GM19328 (cell line): ENCODE data around the gene STK38L.

Experiments
- ATAC-seq: cut with Tn5 transposase; IDR thresholded peaks from one replicate; pipeline ENCODE4 v1.9.1; 2021; ENCODE audit warnings: mild to moderate bottlenecking, moderate library complexity; ENCODE audit not compliant: unreplicated experiment

Gene STK38L

DNA sequence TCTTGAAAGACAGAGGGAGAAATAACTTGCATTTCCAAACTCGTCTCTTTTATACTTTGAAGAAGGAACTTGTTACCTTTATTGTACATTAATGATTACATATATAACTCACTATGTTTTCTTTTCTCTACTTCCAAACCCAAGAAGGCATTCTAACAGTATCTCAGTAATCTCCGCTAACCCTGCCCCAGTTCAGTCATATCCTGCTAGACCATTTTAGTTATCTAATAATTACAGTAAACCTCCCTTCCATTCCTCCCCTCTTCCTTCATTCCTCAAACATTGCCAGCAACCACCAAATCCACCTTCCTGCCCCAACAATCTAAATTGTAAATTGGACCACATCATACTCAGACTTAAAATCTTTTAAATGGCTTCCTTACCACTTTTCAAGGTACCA is 30.6 kb downstream of the STK38L start:
- no peak for ATAC-seq

DNA sequence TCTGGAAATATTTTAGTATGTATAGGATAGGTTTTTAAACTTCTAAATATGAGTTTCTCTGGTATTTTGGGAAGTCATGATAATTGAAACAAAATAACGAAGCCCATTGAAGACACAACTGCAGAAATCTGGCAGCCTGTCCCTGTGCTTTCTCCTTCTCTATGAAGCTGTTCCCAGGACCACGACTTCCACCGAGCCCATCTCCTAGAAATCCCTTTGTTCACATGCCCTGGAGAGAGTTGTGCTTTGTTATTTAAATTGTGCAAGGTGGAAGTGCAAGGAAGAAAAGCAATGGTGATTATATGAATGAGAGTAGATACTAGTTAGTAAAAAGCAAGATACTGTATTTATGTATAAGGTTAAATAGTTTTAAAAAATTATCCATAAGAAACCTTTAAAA is 32.2 kb downstream of the STK38L start:
- ATAC-seq, result no peak

DNA sequence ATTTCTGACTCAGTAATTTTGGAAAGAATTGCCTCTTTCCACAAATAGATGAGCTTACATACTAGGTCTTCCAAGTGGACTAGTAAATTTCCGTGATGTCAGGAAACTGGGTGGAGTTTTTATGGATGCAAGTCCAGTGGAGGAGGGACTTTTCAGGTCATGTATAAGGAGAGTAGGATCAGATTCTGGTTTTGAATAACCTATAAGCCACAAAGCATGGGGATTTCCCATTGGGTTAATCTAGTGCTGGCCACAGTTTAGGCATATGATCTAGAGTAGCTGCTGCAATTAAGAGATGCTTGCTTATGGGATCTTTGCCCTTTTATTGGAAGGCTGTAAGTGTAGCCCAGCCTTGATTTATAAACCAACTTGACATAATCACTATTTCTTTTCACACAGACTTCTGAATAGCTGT is 33.8 kb downstream of the STK38L start:
- ATAC-seq, result peak; percentile 69

DNA sequence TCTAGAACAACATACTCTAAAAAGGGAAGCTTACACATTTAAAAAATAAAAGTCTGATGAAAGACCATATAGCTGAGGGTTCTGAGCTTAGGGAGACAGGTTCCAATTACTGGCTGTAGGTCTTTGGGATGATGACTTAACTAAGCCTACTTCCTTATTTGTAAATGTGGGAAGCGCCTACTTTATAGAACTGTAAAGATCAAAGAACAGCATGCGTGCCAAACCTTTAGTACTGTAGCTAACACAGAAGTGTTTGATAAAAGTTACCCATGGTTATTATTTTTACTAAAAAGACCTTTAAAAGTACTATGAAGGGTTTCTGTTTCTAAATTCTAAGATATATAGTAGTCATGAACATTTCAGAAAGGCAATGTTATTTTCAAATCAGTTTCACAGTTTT is 35.7 kb downstream of the STK38L start:
- ATAC-seq, result no peak

DNA sequence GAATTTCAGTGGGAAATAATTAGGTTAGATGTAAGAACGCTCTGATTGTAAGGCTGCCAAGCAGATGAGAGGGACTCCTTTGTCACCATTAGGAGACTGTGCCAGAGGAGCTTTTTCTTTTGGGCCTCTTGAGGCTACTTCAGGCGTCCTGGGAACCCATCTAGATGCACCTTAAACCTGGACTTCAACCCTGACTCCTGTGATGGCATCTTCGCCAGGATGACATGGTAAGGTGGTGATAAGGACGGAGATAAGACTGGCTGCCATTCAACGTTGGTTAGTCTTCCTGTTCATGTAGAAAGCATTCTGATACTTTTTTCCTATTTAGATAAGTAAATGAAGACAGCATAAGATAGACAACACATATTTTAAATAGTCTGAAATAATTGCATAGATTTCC is 36.3 kb downstream of the STK38L start:
- no peak for ATAC-seq

DNA sequence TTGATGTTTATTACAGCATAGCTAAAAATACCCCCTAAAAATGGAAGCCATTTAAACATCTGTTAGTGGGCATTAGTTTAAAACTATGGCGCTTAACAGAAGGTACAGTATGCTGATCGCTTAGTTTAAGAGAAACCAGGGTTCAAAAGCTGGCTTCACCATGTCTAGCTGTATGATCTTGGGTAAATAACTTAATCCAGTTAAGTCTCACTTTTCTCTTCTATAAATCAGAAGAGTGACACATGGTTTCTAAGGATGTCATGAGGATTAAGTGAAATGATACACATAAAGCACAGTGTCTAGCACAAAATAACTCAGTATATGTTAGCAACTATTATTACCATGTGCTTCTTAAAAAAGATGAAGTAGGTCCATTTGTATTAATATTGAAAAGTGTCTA is 38.7 kb downstream of the STK38L start:
- ATAC-seq, result no peak

DNA sequence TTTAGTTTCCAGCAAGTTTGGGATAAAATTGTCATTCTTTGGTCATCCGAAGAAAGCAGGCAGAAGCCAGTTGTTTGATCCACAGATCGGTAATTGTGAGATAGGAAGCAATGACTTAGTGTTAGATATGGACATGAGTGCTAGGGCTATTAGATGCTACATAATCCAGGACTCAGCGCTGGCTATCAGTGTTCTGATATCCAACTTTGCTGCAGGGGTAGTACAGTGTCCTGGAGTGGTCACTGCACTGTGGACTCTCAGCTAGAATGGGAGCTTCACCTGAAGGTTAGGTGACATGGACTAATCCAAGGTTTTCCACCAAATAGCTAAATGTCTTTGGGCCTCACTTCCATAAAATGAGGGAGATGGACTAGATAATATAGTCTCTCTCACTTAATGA is 39.9 kb downstream of the STK38L start:
- ATAC-seq, result no peak

DNA sequence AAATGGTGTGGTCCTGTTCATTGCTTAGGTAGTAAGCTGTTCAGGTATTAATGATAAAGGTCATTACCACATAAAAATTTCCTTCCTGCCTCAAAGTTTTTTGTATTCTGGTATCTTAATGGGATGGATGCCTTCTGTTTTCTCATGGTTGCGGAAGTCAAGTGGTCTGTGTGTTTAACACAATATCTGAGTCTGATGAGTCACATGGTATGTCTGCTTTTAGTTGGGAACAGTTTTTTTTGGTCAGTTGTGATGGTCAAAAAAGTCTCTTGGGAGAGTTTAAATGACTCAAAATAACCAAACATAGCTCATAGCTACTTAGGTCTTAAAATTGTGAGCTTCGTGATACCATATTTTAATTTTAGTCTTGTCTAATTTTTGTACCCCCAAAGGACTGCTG is 40.7 kb downstream of the STK38L start:
- no peak for ATAC-seq

DNA sequence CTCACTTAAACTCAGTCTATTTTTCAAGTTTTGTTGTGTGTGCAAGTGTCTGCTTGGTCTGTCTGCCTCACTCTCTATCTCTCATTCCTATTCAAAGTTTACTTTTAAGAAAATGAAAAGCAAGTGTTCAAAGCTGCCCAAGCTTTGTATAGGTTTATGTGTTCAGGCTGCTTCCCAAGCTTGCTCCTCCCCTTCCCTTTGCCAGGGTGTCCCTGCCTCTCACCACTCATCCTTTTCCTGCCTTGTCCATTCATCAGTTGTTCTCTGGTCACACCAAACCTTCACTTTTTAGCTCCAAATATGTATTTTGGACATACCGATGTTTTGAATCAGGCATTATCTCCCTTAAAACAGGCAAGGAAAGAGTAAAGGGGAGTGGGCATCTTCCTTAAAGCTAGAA is 41.3 kb downstream of the STK38L start:
- ATAC-seq, result no peak

DNA sequence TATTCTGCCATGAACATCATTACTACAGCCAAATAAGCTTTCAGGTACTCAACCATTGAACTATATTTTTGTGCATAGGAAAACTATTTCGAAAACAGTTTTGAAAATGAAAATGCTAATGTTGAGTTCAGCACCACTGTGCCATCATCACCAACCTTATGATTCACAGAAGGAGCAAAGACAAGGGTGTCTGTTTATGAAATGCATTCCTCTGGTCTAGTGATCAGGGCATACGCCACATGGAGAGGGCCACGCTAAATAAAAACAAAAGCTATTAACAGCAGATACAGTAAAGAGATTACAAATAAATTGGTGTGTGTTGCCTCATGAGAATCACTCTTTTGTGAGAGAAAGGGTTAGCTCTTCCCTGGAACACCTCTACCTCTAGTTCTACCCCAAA is 45.3 kb downstream of the STK38L start:
- ATAC-seq, result no peak

DNA sequence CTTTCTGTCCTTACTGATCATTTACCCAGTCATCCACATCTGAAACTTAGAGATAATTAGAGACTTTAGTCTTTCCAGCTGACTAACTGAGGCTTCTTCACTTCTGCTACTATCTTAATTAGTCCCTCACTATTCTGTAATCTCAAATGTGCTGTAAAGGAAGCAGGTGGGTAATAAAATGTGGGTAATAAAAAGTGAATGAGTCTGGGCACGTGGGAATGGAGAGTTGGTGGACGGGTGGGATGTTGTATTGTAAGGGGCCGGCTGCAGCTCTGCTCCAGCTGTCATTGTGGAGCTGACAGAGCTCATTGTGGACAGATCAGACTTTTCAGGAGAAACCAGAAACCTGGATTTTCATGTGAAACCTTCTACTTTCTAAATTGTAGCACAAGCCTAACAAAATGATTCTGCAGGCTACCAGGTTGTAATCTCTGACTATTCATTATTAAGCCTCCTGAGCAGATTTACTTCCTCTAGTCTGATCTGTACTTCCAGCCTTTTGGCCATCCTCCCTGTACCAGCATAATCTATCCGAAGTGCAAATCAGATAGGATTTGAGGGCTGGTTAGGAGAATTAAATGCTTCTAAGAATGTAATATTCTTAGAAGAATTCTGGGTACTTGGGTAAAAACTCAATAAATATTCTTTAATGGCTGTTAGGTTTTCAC is 46.5 kb downstream of the STK38L start:
- ATAC-seq, result no peak

DNA sequence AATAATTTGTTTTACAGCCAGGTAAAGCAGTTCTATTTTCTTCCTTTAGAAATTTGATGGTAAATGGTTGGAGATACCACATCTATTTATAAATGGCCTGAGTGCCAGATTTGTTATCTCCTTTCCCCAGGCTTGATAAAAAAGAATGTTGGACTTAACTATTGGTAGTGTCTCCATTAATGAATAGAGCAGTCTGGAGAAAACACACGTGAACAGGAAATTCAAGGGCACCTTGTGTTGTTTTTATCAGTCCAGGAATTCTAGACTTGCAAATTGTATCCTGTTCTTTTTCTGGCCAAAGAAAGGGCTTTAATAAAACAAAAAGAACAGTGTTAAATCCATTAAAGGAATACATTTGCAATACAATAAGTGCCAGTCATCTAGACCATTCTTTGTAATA is 47.8 kb downstream of the STK38L start:
- ATAC-seq, result no peak

DNA sequence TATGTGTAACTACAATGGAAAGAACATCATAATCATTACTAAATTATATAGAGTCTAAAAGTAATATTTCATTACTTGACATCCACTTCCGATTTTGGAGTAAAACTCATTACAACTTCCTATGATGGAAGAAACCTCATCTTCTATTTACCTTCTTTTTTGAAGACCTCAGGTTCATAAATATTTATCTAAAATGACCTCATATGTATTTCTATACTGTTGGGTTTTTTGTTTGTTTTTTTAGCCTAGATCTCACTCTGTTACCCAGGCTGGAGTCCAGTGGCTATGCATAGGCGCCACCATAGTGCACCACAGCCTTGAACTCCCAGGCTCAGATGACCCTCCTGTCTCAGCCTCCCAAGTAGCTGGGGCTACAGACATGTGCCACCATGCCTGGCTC is 48.6 kb downstream of the STK38L start:
- ATAC-seq, result no peak

DNA sequence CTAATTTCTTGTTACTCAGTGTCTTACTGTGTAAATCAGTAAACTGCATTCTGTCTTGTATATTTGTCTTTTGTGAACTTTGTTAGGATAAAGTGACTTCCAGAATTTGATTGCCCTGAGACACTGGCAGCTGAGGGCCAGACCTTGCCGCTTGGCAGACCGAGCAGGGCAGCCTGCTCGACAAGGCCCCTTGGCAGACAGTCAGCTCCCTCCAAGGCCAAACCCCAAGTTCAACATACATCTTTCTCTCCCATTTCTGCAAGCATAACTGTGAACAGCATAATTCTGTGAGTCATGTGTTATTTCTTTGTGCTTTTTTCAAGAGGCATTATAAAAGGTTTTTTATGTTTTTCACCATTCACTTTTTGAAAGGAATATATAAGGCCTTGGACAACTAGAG is 49.4 kb downstream of the STK38L start:
- ATAC-seq, result no peak

DNA sequence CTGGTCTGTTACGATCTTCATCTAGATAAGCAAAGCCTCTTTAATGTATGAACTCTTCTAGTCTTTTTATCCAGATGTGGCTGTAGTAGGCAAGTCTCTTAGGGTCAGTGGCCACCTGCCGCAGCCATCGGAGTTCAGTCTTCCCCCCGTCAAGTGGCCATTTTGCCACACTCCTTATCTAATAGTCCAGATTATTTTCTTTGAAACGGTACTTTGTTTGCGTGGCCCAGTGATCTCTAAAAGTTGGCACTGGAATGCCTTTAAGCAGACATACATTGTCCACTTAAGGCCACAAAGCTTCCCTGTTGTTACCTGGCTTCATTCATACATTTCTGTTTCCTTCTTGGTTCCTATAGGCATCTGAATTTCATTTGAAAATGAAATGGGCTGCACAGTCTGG is 52.6 kb downstream of the STK38L start:
- no peak for ATAC-seq

DNA sequence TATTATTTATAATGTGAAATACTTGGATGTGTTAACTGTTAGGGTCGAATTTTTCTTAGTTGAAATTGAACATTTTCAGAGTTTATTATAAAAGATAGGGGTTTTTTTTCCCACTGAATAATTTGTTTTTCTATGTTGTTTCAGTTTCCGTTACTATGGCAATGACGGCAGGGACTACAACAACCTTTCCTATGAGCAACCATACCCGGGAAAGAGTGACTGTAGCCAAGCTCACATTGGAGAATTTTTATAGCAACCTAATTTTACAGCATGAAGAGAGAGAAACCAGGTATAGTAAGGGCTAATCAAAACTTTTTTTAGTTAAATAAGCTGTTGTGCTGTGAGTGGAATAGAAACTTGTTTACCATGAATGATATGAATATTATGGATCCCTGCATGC is 53.5 kb downstream of the STK38L start:
- no peak for ATAC-seq

DNA sequence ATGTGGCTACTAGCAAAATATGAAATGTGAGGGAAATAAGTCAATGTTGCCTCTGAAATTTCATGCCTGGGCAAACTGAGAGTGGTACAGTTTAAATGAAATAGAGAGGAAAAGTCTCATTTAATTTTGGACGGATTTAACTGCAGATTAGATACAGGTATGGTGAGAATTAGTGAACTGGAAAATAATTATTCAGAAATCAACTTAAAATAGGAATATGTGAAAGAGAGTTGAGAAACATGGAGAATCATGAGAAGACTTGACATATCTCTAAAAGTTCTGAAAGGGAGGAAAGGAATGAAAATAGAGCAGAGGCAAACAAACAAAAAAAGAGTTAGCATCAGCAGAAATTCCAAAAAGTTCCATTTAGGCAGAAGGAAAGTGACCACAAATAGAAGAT is 55.0 kb downstream of the STK38L start:
- ATAC-seq, result no peak

DNA sequence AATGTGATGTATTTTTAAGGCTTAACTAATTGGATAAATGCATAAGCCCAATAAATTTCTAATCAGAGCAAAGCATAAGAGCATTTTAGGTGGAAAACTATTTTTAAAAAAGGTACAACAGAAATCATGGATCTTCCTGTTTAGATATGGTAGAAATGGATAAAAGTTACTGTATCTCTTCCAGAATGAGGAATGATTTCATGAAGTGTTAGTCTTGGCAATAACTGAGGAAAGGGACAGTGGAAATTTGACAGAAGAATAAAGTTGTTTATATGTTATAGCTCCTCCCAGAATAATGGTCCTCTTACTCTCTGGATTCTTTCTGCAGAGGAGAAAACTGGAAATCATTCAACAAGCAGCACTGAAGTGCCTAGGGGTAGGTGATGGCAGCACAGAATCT is 56.1 kb downstream of the STK38L start:
- no peak for ATAC-seq

DNA sequence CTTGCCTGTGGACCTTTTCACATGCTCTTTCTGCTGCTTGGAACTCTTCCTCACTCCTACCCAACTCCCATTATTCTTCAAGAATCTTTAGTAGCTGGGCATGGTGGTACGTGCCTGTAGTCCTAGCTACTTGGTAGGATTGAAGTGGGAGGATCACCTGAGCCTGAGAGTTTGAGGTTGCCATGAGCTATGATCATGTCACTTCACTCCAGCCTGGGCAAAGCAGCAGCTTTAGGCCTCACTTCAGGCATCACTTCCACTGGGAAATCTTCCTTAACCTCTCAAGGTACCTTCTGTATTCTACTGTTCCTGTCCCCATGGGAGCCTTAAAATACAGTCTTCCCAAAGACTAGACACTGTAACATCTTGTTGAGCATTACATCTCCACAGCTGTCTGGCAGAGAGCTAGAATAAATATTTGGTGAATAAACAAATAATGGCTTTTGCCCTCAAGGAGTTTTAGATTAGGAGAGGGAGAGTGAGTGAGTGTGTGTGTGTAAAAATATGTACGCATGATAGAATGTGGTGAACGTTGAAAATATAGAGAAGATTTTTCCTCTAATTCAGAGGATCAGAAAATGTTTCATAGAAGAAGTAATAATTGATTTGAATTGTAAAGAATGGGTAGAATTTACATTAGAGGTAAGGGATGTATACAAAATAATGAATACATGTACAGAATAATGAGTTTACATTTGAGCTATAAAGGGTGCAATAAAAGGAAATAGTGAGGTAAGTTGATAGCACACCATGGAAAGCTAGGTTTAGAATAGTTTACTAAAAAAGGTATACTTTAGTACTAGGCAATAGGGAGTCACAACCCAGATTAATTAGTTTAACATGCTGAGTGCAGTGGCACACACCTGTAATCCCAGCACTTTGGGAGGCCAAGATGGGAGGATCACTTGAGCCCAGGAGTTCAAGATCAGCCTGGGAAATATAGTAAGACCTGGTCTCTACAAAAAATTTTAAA is 59.3 kb downstream of the STK38L start:
- no peak for ATAC-seq

DNA sequence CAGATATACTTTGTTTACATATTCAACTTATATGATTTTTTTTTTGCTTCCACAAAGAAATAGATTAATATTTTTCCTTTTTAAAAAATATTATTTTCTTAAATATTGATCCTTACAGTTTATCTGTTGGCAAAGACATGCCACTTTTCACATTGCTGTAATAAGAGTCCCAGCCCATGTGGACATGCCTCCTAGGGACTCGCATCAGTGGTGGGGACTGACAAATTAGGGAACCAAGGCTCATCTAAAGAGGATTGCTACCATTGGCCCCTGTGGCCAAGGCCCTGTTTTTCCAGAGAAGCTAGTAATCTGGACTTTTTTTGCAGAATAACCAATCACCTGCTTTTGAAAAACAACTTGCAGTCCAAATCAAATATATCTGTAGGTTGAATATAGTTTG is 60.8 kb downstream of the STK38L start:
- no peak for ATAC-seq

DNA sequence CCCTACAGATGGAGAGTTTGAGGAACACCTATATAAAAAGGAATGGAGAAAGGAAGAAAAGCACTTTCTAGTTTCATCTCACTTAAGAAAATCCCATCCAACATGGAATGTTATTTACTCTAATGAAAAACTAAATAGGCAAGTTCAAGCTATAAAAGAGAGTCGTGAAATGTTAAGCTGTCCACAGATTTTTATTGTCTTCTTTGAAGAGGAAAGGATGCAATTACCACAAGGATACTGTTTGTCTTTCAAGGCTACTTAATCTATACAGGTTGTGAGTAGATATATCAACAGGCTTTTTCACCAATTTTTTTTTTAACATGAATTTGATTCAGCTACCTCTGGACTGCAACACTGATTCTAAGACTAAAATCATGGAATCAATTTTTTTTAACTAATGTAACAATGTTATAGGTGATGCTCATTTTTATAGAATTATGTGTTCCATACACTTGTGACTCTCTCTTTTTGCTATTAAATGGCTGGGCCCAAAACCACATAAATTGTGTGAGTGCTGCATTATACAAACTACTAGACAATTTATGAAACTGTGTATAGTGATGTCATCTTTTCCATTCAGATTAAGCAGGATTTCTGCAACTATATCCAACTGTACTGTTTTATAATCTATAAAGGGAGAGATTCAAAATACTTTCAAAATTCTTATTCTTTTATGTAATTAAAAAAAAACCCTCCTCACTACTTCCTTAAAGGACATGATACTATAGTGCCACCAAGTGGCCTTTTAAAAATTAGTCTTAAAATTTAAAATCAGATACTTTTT is 61.8 kb downstream of the STK38L start:
- no peak for ATAC-seq
